Measurements from ENCODE around the gene PTPMT1. TPM values are rescaled to one million over a fixed set of nuclear protein-coding genes. Genes with fewer than 3 reads are reported as not detected.

Gene PTPMT1
- total RNA-seq, 1 donor from 2014 or later = 27.1 TPM

- ATAC-seq (ENCODE audit: low read depth) (peak; percentile 7), DNase-seq (no peak)
- Mint-ChIP-seq H3K9me3 (no peaks in the 10 kb centered on the region), H3K4me1 (peaks cover 18% of the 10 kb centered on the region), H3K27me3 (no peaks in the 10 kb centered on the region), H3K4me3 (peak overlapping the region; percentile 83), H3K36me3 (ENCODE audit: low read depth) (peaks cover 4% of the 10 kb centered on the region), H3K27ac (peak overlapping the region; percentile 24)
- ChIA-PET CTCF (interaction anchor here (0.8 kb wide), 1 partner anchor 12 kb away, joined by 4 read pairs; no protein-coding TSS in a partner anchor), POLR2A (interaction anchor here (0.5 to 3.9 kb wide), 5 partner anchors 10 to 193 kb away, joined by 3 to 56 read pairs (median 6); partner anchors contain the start of genes AGBL2, CELF1, KBTBD4 and NDUFS3)
- intact Hi-C loops (cut with micrococcal nuclease) = loop anchor here (1.0 kb wide), 2 partner anchors 12 to 14 kb away; partner anchors contain the start of genes CELF1 and NDUFS3
- TF ChIP-seq CTCF (IDR thresholded peaks at IDR 0.05) = no peak
Observed at GRCh38 chr11:47564933-47565339, 463 bp upstream of the PTPMT1 start.

GRCh38 chr11:47566149-47566698 is 825 bp downstream of the PTPMT1 start:
- Mint-ChIP-seq H3K27me3 (no peaks in the 10 kb centered on the region), H3K4me3 (peak overlapping the region; percentile 84), H3K36me3 (ENCODE audit: low read depth) (peaks cover 13% of the 10 kb centered on the region), H3K4me1 (peaks cover 18% of the 10 kb centered on the region), H3K9me3 (no peaks in the 10 kb centered on the region), H3K27ac (peak overlapping the region; percentile 54)
- intact Hi-C loops (cut with micrococcal nuclease) = no loop called here
- DNase-seq (no peak), ATAC-seq (ENCODE audit: low read depth) (no peak)
- CTCF ChIA-PET = no interaction called here
- TF ChIP-seq CTCF (IDR thresholded peaks at IDR 0.05) = no peak
- POLR2A ChIA-PET = interaction anchor here (0.6 to 3.9 kb wide), 12 partner anchors 11 to 1648 kb away, joined by 3 to 56 read pairs (median 7); partner anchors contain the start of genes ACP2, AGBL2, CELF1 and KBTBD4

GRCh38 chr11:47569646-47570045 is 4.2 kb downstream of the PTPMT1 start:
- TF ChIP-seq CTCF (IDR thresholded peaks at IDR 0.05) = no peak
- CTCF ChIA-PET = no interaction called here
- POLR2A ChIA-PET = interaction anchor here (0.7 to 1.1 kb wide), 2 partner anchors 9 kb away, joined by 4 read pairs; partner anchors contain the start of genes KBTBD4 and NDUFS3
- DNase-seq (no peak), ATAC-seq (ENCODE audit: low read depth) (no peak)
- Mint-ChIP-seq H3K27me3 (no peaks in the 10 kb centered on the region), H3K4me1 (peaks cover 15% of the 10 kb centered on the region), H3K36me3 (ENCODE audit: low read depth) (peaks cover 45% of the 10 kb centered on the region), H3K4me3 (no peak overlapping the region), H3K27ac (no peak overlapping the region), H3K9me3 (no peaks in the 10 kb centered on the region)
- intact Hi-C loops (cut with micrococcal nuclease) = no loop called here

- ChIA-PET POLR2A (no interaction called here), CTCF (interaction anchor here (0.7 kb wide), 1 partner anchor 16 kb away, joined by 4 read pairs; no protein-coding TSS in a partner anchor)
- Mint-ChIP-seq H3K27ac (no peak overlapping the region), H3K36me3 (ENCODE audit: low read depth) (peaks cover 51% of the 10 kb centered on the region), H3K27me3 (no peaks in the 10 kb centered on the region), H3K9me3 (no peaks in the 10 kb centered on the region), H3K4me3 (no peak overlapping the region), H3K4me1 (peaks cover 10% of the 10 kb centered on the region)
- ATAC-seq (ENCODE audit: low read depth) (no peak), DNase-seq (no peak)
- intact Hi-C loops (cut with micrococcal nuclease) = no loop called here
- no peak for TF ChIP-seq CTCF (IDR thresholded peaks at IDR 0.05)
Observed at GRCh38 chr11:47570651-47571356, 5.4 kb downstream of the PTPMT1 start.

GRCh38 chr11:47571357-47571729 is 5.9 kb downstream of the PTPMT1 start:
- H3K27ac Mint-ChIP-seq = no peak overlapping the region
- POLR2A ChIA-PET = no interaction called here
- peaks cover 8% of the 10 kb centered on the region for H3K4me1 Mint-ChIP-seq
- no peak for TF ChIP-seq CTCF (IDR thresholded peaks at IDR 0.05)
- CTCF ChIA-PET = no interaction called here
- intact Hi-C loops (cut with micrococcal nuclease) = no loop called here
- ATAC-seq (ENCODE audit: low read depth) (no peak), DNase-seq (no peak)
- H3K4me3 Mint-ChIP-seq = no peak overlapping the region
- no peaks in the 10 kb centered on the region for H3K27me3 Mint-ChIP-seq
- no peaks in the 10 kb centered on the region for H3K9me3 Mint-ChIP-seq
- peaks cover 54% of the 10 kb centered on the region for H3K36me3 Mint-ChIP-seq (ENCODE audit: low read depth)

Data from activated B cell treated with CpG ODN at 0.5 μM for 24 hours (primary cell).